ENCODE measurements around the gene SLC22A23.

The SLC22A23 gene

DNA sequence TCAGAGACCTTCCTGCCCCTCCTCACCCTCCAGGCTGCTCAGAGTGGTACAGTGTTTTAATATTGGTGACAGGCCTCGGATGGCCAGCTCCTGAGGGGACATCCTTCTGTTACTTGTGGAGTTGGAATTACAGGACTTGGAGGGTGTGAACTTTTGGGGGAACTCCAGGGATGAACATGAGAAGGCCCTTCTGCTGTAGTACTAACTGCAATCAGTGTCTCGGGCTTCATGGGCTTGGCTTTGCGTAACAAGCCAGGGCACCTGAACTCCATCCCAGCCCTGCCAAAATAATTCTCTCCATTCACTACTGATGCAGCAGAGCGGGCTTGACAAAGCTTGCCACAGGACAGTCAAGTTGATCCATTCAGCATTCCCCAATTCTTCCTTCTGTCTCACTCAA, 28.6 kb downstream of the SLC22A23 start:
- CTCF ChIA-PET: interaction anchor here (0.8 kb wide), 1 partner anchor 149 kb away, joined by 3 read pairs; no protein-coding TSS in a partner anchor
- no peak for DNase-seq (ENCODE audit: extremely low spot score)
- TF ChIP-seq SUZ12 (IDR thresholded peaks at IDR 0.05): no peak
- no peak for TF ChIP-seq CTBP1 (IDR thresholded peaks at IDR 0.05; ENCODE audit: borderline replicate concordance)
- TF ChIP-seq FOXM1 (IDR thresholded peaks at IDR 0.05; ENCODE audit: borderline replicate concordance): no peak
- TF ChIP-seq FOXK2 (IDR thresholded peaks at IDR 0.05): no peak
- TF ChIP-seq FOXA1 (IDR thresholded peaks at IDR 0.05): no peak
- no peak for TF ChIP-seq HDGF (IDR thresholded peaks at IDR 0.05; ENCODE audit: borderline replicate concordance)
- no peak for TF ChIP-seq BHLHE40 (IDR thresholded peaks at IDR 0.05; ENCODE audit: borderline replicate concordance)
- TF ChIP-seq TARDBP (IDR thresholded peaks at IDR 0.05): no peak
- no peak for TF ChIP-seq ARNT (IDR thresholded peaks at IDR 0.05)
- TF ChIP-seq NFRKB (IDR thresholded peaks at IDR 0.05): no peak
- POLR2A ChIA-PET: interaction anchor here (1.2 to 1.8 kb wide), 2 partner anchors 10 to 14 kb away, joined by 3 read pairs; no protein-coding TSS in a partner anchor

GRCh38 chr6:3427687-3428085, 29.2 kb downstream of the SLC22A23 start:
- no peak for DNase-seq (ENCODE audit: extremely low spot score)
- ChIA-PET POLR2A (interaction anchor here (1.2 to 1.8 kb wide), 2 partner anchors 11 to 15 kb away, joined by 3 read pairs; no protein-coding TSS in a partner anchor), CTCF (interaction anchor here (2.1 kb wide), 1 partner anchor 17 kb away, joined by 6 read pairs; no protein-coding TSS in a partner anchor)
- no peak for TF ChIP-seq ELF4 (IDR thresholded peaks at IDR 0.05)
- no peak for TF ChIP-seq SP1 (IDR thresholded peaks at IDR 0.05)
- TF ChIP-seq FOXK2 (IDR thresholded peaks at IDR 0.05): no peak
- TF ChIP-seq SUZ12 (IDR thresholded peaks at IDR 0.05): no peak
- TF ChIP-seq NFRKB (IDR thresholded peaks at IDR 0.05): no peak
- TF ChIP-seq TARDBP (IDR thresholded peaks at IDR 0.05): no peak
- no peak for TF ChIP-seq HDGF (IDR thresholded peaks at IDR 0.05; ENCODE audit: borderline replicate concordance)

DNA sequence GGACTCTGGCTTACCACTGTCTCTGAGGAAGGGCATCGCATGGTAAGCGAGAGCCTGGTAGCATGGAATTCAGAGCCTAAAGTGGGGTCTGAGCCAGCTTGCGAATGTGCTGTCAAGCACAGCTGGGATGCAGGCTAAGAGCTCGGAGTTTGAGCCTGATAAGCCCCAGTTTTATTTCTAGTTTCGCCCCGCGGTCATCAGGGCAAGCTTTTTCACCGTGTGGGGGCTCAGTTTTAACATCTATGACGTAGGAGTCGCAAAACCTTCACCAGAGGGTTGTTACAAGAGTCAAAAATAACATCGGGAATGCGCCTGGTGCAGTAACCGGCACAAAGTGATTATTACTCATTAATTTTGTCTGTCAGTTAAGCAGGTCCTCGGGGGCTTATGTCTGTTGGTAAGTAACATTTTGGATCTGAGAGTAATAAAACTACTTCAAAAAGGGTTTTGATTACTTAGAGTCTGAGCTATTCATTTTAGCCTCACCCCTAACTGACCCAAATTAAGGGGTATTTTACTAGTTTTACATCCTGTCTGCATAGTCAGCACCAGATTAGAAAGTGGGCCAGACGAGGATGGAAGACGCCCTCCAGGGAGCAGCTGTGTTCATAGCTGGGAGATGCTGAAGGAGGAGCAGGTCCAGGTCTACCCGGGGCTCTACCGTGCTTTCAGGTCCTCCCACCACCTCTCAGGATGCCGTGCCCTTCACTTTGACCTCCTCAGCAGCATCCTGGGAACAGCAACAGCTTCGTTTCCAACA, 29.7 kb downstream of the SLC22A23 start:
- no peak for DNase-seq (ENCODE audit: extremely low spot score)
- POLR2A ChIA-PET: interaction anchor here (0.7 to 1.8 kb wide), 4 partner anchors 12 to 16 kb away, joined by 3 read pairs; no protein-coding TSS in a partner anchor
- TF ChIP-seq L3MBTL2 (conservative IDR thresholded peaks at IDR 0.05): no peak
- peak; percentile 51; the same call in 1 of the 2 replicates for TF ChIP-seq PKNOX1 (IDR thresholded peaks at IDR 0.05)
- CTCF ChIA-PET: interaction anchor here (2.1 kb wide), 1 partner anchor 16 kb away, joined by 6 read pairs; no protein-coding TSS in a partner anchor

DNA sequence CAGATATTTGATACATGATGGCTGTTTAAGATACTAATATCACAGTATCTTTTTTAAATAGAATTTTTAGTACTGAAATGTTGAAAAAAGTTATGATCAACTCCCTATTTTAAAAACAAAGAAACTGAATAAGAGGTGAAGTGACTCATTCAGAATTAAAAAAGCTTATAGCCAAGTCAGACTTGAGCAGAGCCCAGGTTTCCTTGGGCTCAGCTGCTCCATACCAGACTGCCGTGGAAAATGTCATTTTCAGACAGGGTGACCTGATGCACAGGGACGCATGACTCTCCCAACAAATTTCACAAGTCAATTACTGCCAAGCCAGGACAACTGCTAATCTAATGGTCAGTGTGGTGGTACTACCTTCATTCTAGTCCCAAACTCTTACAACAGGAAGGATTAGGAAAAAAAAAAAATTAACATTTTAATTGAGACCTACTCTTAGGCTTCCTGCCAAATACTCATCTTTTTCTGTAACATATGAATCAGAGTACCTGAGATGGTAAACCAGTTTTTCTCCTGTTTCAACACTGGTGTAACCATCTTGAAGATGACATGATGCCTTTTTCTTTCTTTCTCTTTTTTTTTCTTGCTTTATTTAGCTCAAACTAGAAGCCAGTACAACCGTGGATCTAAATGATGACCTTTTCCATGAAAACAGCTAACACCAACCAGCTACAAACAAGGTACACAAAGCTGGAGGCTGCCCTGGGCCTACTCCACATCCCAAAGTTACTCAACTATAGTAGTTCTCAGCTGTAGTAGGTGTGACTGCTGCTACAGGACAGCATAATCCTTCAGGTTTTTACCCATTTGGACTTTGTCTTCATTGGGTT, 30.5 kb downstream of the SLC22A23 start:
- no peak for DNase-seq (ENCODE audit: extremely low spot score)
- POLR2A ChIA-PET: interaction anchor here (0.7 to 1.5 kb wide), 2 partner anchors 12 to 14 kb away, joined by 3 read pairs; no protein-coding TSS in a partner anchor
- no peak for TF ChIP-seq FOXM1 (IDR thresholded peaks at IDR 0.05; ENCODE audit: borderline replicate concordance)
- no peak for TF ChIP-seq ZNF384 (IDR thresholded peaks at IDR 0.05)
- no peak for TF ChIP-seq ELF4 (IDR thresholded peaks at IDR 0.05)
- TF ChIP-seq BHLHE40 (IDR thresholded peaks at IDR 0.05; ENCODE audit: borderline replicate concordance): no peak
- no peak for TF ChIP-seq CTBP1 (IDR thresholded peaks at IDR 0.05; ENCODE audit: borderline replicate concordance)
- TF ChIP-seq PKNOX1 (IDR thresholded peaks at IDR 0.05): no peak
- no peak for TF ChIP-seq LEF1 (IDR thresholded peaks at IDR 0.05; ENCODE audit: borderline replicate concordance)
- TF ChIP-seq ARNT (IDR thresholded peaks at IDR 0.05): no peak
- no peak for TF ChIP-seq FOXK2 (IDR thresholded peaks at IDR 0.05)
- TF ChIP-seq FOXA1 (IDR thresholded peaks at IDR 0.05): no peak
- no peak for TF ChIP-seq HDGF (IDR thresholded peaks at IDR 0.05; ENCODE audit: borderline replicate concordance)
- TF ChIP-seq NFRKB (IDR thresholded peaks at IDR 0.05): no peak
- TF ChIP-seq TARDBP (IDR thresholded peaks at IDR 0.05): no peak
- TF ChIP-seq L3MBTL2 (conservative IDR thresholded peaks at IDR 0.05): no peak
- TF ChIP-seq SUZ12 (IDR thresholded peaks at IDR 0.05): no peak
- TF ChIP-seq SP1 (IDR thresholded peaks at IDR 0.05): no peak
- CTCF ChIA-PET: interaction anchor here (2.1 kb wide), 1 partner anchor 15 kb away, joined by 6 read pairs; no protein-coding TSS in a partner anchor

GRCh38 chr6:3425574-3425973, 31.3 kb downstream of the SLC22A23 start:
- CTCF ChIA-PET: interaction anchor here (2.1 kb wide), 1 partner anchor 15 kb away, joined by 6 read pairs; no protein-coding TSS in a partner anchor
- no peak for TF ChIP-seq SP1 (IDR thresholded peaks at IDR 0.05)
- TF ChIP-seq ARNT (IDR thresholded peaks at IDR 0.05): no peak
- TF ChIP-seq FOXK2 (IDR thresholded peaks at IDR 0.05): no peak
- TF ChIP-seq PKNOX1 (IDR thresholded peaks at IDR 0.05): no peak
- no peak for TF ChIP-seq CTBP1 (IDR thresholded peaks at IDR 0.05; ENCODE audit: borderline replicate concordance)
- TF ChIP-seq ZNF384 (IDR thresholded peaks at IDR 0.05): no peak
- TF ChIP-seq BHLHE40 (IDR thresholded peaks at IDR 0.05; ENCODE audit: borderline replicate concordance): no peak
- no peak for TF ChIP-seq FOXA1 (IDR thresholded peaks at IDR 0.05)
- TF ChIP-seq HDGF (IDR thresholded peaks at IDR 0.05; ENCODE audit: borderline replicate concordance): no peak
- TF ChIP-seq ELF4 (IDR thresholded peaks at IDR 0.05): no peak
- TF ChIP-seq SUZ12 (IDR thresholded peaks at IDR 0.05): no peak
- no peak for TF ChIP-seq TARDBP (IDR thresholded peaks at IDR 0.05)
- TF ChIP-seq NFRKB (IDR thresholded peaks at IDR 0.05): no peak
- TF ChIP-seq L3MBTL2 (conservative IDR thresholded peaks at IDR 0.05): no peak
- no peak for TF ChIP-seq LEF1 (IDR thresholded peaks at IDR 0.05; ENCODE audit: borderline replicate concordance)
- DNase-seq (ENCODE audit: extremely low spot score): no peak
- POLR2A ChIA-PET: interaction anchor here (1.5 kb wide), 1 partner anchor 14 kb away, joined by 3 read pairs; no protein-coding TSS in a partner anchor

Data from HEK293T (cell line).